ENCODE measurements around the gene ZMYND8. TPM values are rescaled to one million over a fixed set of nuclear protein-coding genes. Genes with fewer than 3 reads are reported as not detected.
"Not testable (repeated sequence)": the region's sequence is repeated elsewhere in the genome, so short reads cannot be mapped to it uniquely, and the experiment has no call there.

The ZMYND8 gene
- total RNA-seq, 2 donors from 2014 or later: 42.1 to 65.7 TPM

GRCh38 chr20:47257771-47258170, 98.7 kb downstream of the ZMYND8 start:
- DNase-seq (ENCODE audit: low spot score): no peak
- H3K9me3 Mint-ChIP-seq: no peaks in the 10 kb centered on the region
- ATAC-seq: no peak
- H3K27ac Mint-ChIP-seq: peak overlapping the region; percentile 67 to 71
- H3K4me1 Mint-ChIP-seq (ENCODE audit: low read depth in 2 of 2): peaks cover 32 to 40% of the 10 kb centered on the region in 2 donors
- H3K4me3 Mint-ChIP-seq: no peak overlapping the region
- H3K36me3 Mint-ChIP-seq: peaks cover 6% of the 10 kb centered on the region
- H3K27me3 Mint-ChIP-seq: no peaks in the 10 kb centered on the region

- peak overlapping the region; percentile 16 to 67 for H3K27ac Mint-ChIP-seq
- peaks cover 6% of the 10 kb centered on the region for H3K36me3 Mint-ChIP-seq
- no peaks in the 10 kb centered on the region for H3K27me3 Mint-ChIP-seq
- H3K9me3 Mint-ChIP-seq: no peaks in the 10 kb centered on the region
- ATAC-seq (no peak), DNase-seq (ENCODE audit: low spot score) (no peak)
- H3K4me3 Mint-ChIP-seq: no peak overlapping the region
- peaks cover 30 to 37% of the 10 kb centered on the region in 2 donors for H3K4me1 Mint-ChIP-seq (ENCODE audit: low read depth in 2 of 2)
Observed at GRCh38 chr20:47257256-47257655, 99.2 kb downstream of the ZMYND8 start.

- ATAC-seq: no peak
- Mint-ChIP-seq H3K27ac (peak overlapping the region; percentile 29 to 67), H3K36me3 (peaks cover 6% of the 10 kb centered on the region)
Observed at GRCh38 chr20:47256668-47257236, 99.7 kb downstream of the ZMYND8 start.

GRCh38 chr20:47253872-47254271, 102.6 kb downstream of the ZMYND8 start:
- H3K27me3 Mint-ChIP-seq: no peaks in the 10 kb centered on the region
- peaks cover 14 to 19% of the 10 kb centered on the region in 2 donors for H3K4me1 Mint-ChIP-seq (ENCODE audit: low read depth in 2 of 2)
- no peaks in the 10 kb centered on the region for H3K9me3 Mint-ChIP-seq
- ATAC-seq (no peak), DNase-seq (ENCODE audit: low spot score) (no peak)
- H3K27ac Mint-ChIP-seq: no peak overlapping the region
- peaks cover 5% of the 10 kb centered on the region for H3K36me3 Mint-ChIP-seq
- H3K4me3 Mint-ChIP-seq: no peak overlapping the region

More at GRCh38 chr20:47256668-47257236, 99.7 kb downstream of the ZMYND8 start:
- no peaks in the 10 kb centered on the region for H3K9me3 Mint-ChIP-seq
- H3K27me3 Mint-ChIP-seq: no peaks in the 10 kb centered on the region
- peaks cover 28 to 35% of the 10 kb centered on the region in 2 donors for H3K4me1 Mint-ChIP-seq (ENCODE audit: low read depth in 2 of 2)
- no peak for DNase-seq (ENCODE audit: low spot score)
- H3K4me3 Mint-ChIP-seq: no peak overlapping the region

- DNase-seq (ENCODE audit: low spot score) (no peak), ATAC-seq (no peak)
- Mint-ChIP-seq H3K4me3 (no peak overlapping the region), H3K9me3 (no peaks in the 10 kb centered on the region), H3K27ac (no peak overlapping the region), H3K4me1 (ENCODE audit: low read depth in 2 of 2) (peaks cover 9% of the 10 kb centered on the region in 2 donors), H3K27me3 (no peaks in the 10 kb centered on the region), H3K36me3 (peaks cover 11% of the 10 kb centered on the region)
Observed at GRCh38 chr20:47252879-47253307, 103.6 kb downstream of the ZMYND8 start.

GRCh38 chr20:47251154-47252020, 105.1 kb downstream of the ZMYND8 start:
- DNase-seq (ENCODE audit: low spot score): no peak
- Mint-ChIP-seq H3K27me3 (no peaks in the 10 kb centered on the region), H3K36me3 (peaks cover 13% of the 10 kb centered on the region), H3K27ac (no peak overlapping the region), H3K4me1 (ENCODE audit: low read depth in 2 of 2) (peaks cover 0 to 4% of the 10 kb centered on the region in 2 donors), H3K9me3 (no peaks in the 10 kb centered on the region), H3K4me3 (no peak overlapping the region)
- no peak for ATAC-seq

GRCh38 chr20:47250360-47250759, 106.1 kb downstream of the ZMYND8 start:
- H3K27me3 Mint-ChIP-seq: no peaks in the 10 kb centered on the region
- no peaks in the 10 kb centered on the region for H3K9me3 Mint-ChIP-seq
- no peak overlapping the region for H3K27ac Mint-ChIP-seq
- no peak overlapping the region for H3K4me3 Mint-ChIP-seq
- peaks cover 0 to 4% of the 10 kb centered on the region in 2 donors for H3K4me1 Mint-ChIP-seq (ENCODE audit: low read depth in 2 of 2)
- no peak for DNase-seq (ENCODE audit: low spot score)
- no peak for ATAC-seq
- H3K36me3 Mint-ChIP-seq: peaks cover 18% of the 10 kb centered on the region

GRCh38 chr20:47249913-47250312, 106.6 kb downstream of the ZMYND8 start:
- Mint-ChIP-seq H3K27me3 (no peaks in the 10 kb centered on the region), H3K27ac (no peak overlapping the region), H3K4me1 (ENCODE audit: low read depth in 2 of 2) (peaks cover 0 to 4% of the 10 kb centered on the region in 2 donors), H3K36me3 (peaks cover 18% of the 10 kb centered on the region), H3K4me3 (no peak overlapping the region), H3K9me3 (no peaks in the 10 kb centered on the region)
- ATAC-seq (no peak), DNase-seq (ENCODE audit: low spot score) (no peak)

- Mint-ChIP-seq H3K9me3 (no peaks in the 10 kb centered on the region), H3K27ac (no peak overlapping the region), H3K27me3 (no peaks in the 10 kb centered on the region), H3K4me3 (no peak overlapping the region), H3K4me1 (ENCODE audit: low read depth in 2 of 2) (peaks cover 0 to 6% of the 10 kb centered on the region in 2 donors), H3K36me3 (peaks cover 18% of the 10 kb centered on the region)
- ATAC-seq (no peak), DNase-seq (ENCODE audit: low spot score) (no peak)
Observed at GRCh38 chr20:47248448-47248966, 108.0 kb downstream of the ZMYND8 start.

GRCh38 chr20:47247972-47248371, 108.5 kb downstream of the ZMYND8 start:
- ATAC-seq (no peak), DNase-seq (ENCODE audit: low spot score) (no peak)
- Mint-ChIP-seq H3K36me3 (peaks cover 18% of the 10 kb centered on the region), H3K27ac (no peak overlapping the region), H3K4me3 (no peak overlapping the region), H3K4me1 (ENCODE audit: low read depth in 2 of 2) (peaks cover 0 to 6% of the 10 kb centered on the region in 2 donors), H3K27me3 (no peaks in the 10 kb centered on the region), H3K9me3 (no peaks in the 10 kb centered on the region)

GRCh38 chr20:47246061-47246777, 110.3 kb downstream of the ZMYND8 start:
- Mint-ChIP-seq H3K27me3 (no peaks in the 10 kb centered on the region), H3K4me1 (ENCODE audit: low read depth in 2 of 2) (peaks cover 0 to 8% of the 10 kb centered on the region in 2 donors), H3K4me3 (no peak overlapping the region), H3K9me3 (no peaks in the 10 kb centered on the region), H3K36me3 (peaks cover 18% of the 10 kb centered on the region), H3K27ac (no peak overlapping the region)
- ATAC-seq (no peak), DNase-seq (ENCODE audit: low spot score) (no peak)

GRCh38 chr20:47245166-47245565, 111.3 kb downstream of the ZMYND8 start:
- ATAC-seq; H3K4me3 Mint-ChIP-seq; H3K4me1 Mint-ChIP-seq (ENCODE audit: low read depth in 2 of 2): not testable (repeated sequence)

GRCh38 chr20:47244451-47244850, 112.0 kb downstream of the ZMYND8 start:
- peaks cover 18% of the 10 kb centered on the region for H3K36me3 Mint-ChIP-seq
- no peaks in the 10 kb centered on the region for H3K9me3 Mint-ChIP-seq
- no peak overlapping the region for H3K4me3 Mint-ChIP-seq
- no peak for DNase-seq (ENCODE audit: low spot score)
- H3K4me1 Mint-ChIP-seq (ENCODE audit: low read depth in 2 of 2): peaks cover 0 to 9% of the 10 kb centered on the region in 2 donors
- H3K27me3 Mint-ChIP-seq: no peaks in the 10 kb centered on the region
- ATAC-seq: no peak
- peak overlapping the region in 1 of 2 donors; percentile 63 for H3K27ac Mint-ChIP-seq

More at GRCh38 chr20:47245166-47245565, 111.3 kb downstream of the ZMYND8 start:
- not testable (repeated sequence) for DNase-seq (ENCODE audit: low spot score); H3K27me3 Mint-ChIP-seq; H3K9me3 Mint-ChIP-seq; H3K27ac Mint-ChIP-seq
- H3K36me3 Mint-ChIP-seq: peaks cover 18% of the 10 kb centered on the region

All from natural killer cell treated with Interleukin-12 subunit alpha and Interleukin-12 subunit beta and Interleukin-15 and Interleukin-18, amount 100 ng/mL, for 72 hours (primary cell).